ENCODE data around the gene PRAMEF7. TPM values are rescaled to one million over a fixed set of nuclear protein-coding genes. Genes with fewer than 3 reads are reported as not detected.
"Not testable (repeated sequence)": the region's sequence is repeated elsewhere in the genome, so short reads cannot be mapped to it uniquely, and the experiment has no call there.

PRAMEF7 gene
- total RNA-seq: not detected
- long read RNA-seq: 0 reads

DNA sequence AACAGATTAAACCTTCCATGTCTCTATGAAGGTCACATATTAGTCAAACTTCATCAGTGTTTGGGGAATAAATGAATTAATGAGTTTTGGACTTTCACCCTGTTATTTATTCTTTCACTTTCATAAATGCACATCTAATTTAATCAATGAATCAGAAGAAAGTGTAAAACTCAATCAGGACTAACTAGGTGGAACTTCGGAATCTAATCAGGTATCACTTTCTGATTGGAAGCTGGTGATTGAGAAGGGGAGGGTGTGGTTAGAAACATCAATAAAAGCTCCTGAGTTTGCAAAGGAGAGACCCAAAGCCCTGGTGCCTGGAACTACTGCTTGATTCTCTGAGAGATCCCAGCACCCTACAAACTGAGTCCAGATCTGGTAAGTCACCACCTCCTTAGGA lies at the start of gene PRAMEF7:
TSS of gene PRAMEF7 (plus strand) at position 301 of the 400 bp plus-strand sequence. CDS start 1,083 bp downstream, outside the sequence.
- intact Hi-C loops (cut with DNase I); DNase-seq (ENCODE audit: low spot score): not testable (repeated sequence)

DNA sequence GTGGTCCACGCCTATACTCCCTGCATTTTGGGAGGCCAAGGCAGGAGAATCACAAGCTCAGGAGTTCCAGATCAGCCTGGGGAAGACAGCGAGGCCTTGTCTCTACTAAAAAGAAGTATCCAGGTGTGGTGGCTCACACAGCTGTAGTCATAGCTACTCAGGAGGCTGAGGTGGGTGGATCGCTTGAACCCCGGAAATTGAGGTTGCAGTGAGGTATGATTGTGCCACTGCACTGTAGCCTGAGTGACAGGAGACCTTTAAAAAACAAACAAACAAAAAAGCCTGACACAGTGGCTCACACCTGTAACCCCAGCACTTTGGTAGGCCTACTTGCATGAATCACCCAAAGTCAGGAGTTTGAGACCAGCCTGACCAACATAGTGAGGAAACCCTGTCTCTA lies 38.0 kb upstream of the PRAMEF7 start:
- intact Hi-C loops (cut with DNase I); DNase-seq (ENCODE audit: low spot score): not testable (repeated sequence)

DNA sequence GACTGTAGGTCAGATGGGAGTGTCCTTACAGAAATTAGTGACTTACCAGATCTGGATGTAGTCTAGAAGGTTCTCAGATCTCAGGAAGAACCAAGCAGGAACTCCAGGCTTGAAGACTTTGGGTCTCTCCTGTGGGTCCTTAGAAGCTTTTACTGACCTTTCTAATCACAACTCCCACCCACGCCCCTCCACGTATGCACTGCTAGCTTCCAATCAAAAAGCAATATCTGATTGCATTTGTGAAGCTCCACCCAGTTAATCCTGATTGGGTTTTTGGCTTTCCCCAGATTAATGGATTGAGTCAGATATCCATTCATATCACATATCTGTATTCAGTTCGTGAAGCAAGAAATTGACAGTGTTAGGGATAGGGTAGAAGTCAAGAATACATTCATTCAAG lies 30.3 kb upstream of the PRAMEF7 start, which contains the start of gene PRAMEF4:
TSS of gene PRAMEF4 (minus strand) at position 101 of the 400 bp plus-strand sequence. CDS start 2,807 bp downstream, outside the sequence.
- DNase-seq (ENCODE audit: low spot score); intact Hi-C loops (cut with DNase I): not testable (repeated sequence)

DNA sequence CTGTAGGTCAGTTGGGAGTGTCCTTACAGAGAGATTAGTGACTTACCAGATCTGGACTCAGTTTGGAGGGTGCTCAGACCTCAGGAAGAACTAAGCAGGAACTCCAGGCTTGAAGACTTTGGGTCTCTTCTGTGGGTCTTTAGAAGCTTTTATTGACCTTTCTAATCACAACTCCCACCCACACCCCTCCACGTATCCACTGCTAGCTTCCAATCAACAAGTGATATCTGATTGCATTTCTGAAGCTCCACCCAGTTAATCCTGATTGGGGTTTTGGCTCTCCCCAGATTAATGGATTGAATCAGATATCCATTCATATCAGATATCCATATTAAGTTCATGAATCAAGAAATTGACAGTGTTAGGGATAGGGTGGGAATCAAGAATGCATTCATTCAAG lies 18.2 kb upstream of the PRAMEF7 start, which contains the start of gene PRAMEF10:
TSS of gene PRAMEF10 (minus strand) at position 101 of the 400 bp plus-strand sequence. CDS start 2,423 bp downstream, outside the sequence.
- intact Hi-C loops (cut with DNase I): not testable (repeated sequence)

DNA sequence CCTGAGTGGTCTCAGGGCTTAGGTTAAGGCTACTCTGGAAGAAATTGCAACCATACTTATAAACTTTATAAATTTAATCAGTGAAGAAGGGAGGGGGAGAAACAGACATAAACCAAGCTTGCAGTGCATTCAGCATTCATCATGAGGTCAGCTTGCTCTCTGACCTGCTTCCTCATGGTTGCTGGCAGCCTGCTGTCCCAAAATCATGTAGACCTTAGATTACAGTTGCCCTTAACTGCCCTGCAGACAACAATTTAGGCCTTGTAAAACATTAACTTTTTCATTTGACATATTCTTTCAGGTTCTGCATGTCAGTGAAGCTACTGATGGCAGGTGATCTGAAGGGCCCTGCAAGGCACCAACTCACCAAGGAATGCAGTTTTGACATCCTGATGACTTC lies 17.2 kb upstream of the PRAMEF7 start:
- intact Hi-C loops (cut with DNase I); DNase-seq (ENCODE audit: low spot score): not testable (repeated sequence)

More for the DNA sequence above, 18.2 kb upstream of the PRAMEF7 start, which contains the start of gene PRAMEF10:
- DNase-seq (ENCODE audit: low spot score): not testable (repeated sequence)

DNA sequence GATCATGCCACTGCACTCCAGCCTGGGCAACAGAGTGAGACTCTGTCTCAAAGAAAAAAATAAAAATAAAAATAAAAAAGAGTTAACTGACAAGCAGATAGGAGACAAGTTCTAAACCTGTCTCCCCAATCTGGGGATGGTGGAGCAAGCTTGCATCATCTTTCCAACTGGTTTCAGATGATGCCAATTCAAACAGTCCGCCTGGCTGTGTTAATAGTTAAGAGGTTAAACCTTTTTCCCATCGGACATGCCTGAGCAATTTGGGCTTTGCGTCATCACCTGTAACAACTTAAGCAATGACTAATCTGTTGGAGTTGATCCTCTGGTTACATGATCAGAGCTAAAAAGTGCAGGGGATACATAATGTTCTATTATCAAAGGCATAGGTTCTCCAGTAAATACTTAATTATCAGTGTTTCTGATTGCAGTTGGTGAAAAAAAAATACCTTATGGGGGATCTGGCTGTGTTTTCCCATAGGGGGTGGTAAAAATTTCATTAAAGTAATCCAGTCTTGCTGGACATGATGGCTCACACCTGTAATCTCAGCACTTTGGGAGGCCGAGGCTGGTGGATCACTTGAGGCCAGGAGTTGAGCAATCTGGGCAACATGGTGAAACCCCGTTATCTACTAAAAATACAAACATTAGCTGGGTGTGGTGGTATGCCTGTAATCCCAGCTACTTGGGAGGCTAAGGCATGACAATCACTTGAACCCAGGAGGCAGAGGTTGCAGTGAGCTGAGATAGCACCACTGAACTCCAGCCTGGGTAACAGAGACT lies 12.4 kb upstream of the PRAMEF7 start:
- intact Hi-C loops (cut with DNase I); DNase-seq (ENCODE audit: low spot score): not testable (repeated sequence)

DNA sequence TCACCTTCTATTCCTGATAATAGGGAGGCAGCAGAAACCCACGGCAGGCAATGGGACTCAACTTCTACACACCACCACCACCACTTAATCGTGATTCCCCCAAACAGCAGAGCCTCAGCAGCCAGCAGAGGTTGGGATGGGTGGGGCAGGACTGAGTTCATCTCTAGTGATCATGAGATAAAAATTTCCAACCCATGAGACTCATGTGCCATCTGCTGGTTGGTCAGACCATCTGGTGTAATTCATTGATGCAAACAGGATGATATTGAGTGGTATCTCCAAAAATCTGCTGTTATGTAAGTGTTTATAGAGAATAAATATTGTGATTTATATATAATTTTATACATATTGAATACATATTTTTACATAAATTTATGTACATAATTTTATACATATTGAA lies 5.3 kb downstream of the PRAMEF7 start:
- DNase-seq (ENCODE audit: low spot score); intact Hi-C loops (cut with DNase I): not testable (repeated sequence)

DNA sequence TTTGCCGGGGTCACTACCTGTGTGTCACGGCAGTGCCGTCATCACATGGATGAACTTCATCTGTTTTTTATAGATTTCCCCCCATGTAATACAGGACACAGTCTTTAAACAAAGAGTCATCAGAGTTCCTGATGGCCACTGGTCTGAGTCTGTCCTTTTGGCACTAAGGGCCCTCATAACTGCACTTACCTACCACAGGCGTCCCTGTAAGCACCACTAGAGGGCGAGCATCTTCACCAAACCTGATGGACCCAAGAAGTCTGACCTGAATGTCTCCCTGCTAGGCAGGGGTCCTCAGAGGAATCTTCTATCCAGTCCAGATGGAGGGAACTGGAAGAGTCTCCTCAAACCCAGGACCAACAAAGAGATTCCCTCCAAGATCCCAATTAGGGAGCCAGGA lies 8.0 kb downstream of the PRAMEF7 start:
- intact Hi-C loops (cut with DNase I); DNase-seq (ENCODE audit: low spot score): not testable (repeated sequence)

DNA sequence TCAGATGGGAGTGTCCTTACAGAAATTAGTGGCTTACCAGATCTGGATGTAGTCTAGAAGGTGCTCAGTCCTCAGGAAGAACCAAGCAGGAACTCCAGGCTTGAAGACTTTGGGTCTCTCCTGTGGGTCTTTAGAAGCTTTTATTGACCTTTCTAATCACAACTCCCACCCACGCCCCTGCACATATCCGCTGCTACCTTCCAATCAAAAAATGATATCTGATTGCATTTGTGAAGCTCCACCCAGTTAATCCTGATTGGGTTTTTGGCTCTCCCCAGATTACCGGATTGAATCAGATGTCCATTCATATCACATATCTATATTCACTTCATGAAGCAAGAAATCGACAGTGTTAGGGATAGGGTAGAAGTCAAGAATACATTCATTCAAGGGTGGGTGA lies 31.1 kb downstream of the PRAMEF7 start, which contains the start of gene PRAMEF6:
TSS of gene PRAMEF6 (minus strand) at position 101 of the 400 bp plus-strand sequence. CDS start 5,062 bp downstream, outside the sequence.
- intact Hi-C loops (cut with DNase I); DNase-seq (ENCODE audit: low spot score): not testable (repeated sequence)

Other genes starting within 250 kb of the PRAMEF7 start
- gene AADACL3, start 200.5 kb upstream of the PRAMEF7 start, total RNA-seq: not detected
- gene CFAP107, start 170.4 kb upstream of the PRAMEF7 start, total RNA-seq: not detected
- gene PRAMEF12, start 142.9 kb upstream of the PRAMEF7 start, total RNA-seq: not detected
- gene PRAMEF1, start 125.2 kb upstream of the PRAMEF7 start, total RNA-seq: not detected
- gene PRAMEF11, start 85.2 kb upstream of the PRAMEF7 start, total RNA-seq: not detected
- not detected for gene HNRNPCL1, start 67.9 kb upstream of the PRAMEF7 start, total RNA-seq
- not detected for gene PRAMEF2, start 59.5 kb upstream of the PRAMEF7 start, total RNA-seq
- not detected for gene PRAMEF4, start 30.4 kb upstream of the PRAMEF7 start, total RNA-seq
- not detected for gene PRAMEF10, start 18.3 kb upstream of the PRAMEF7 start, total RNA-seq
- gene PRAMEF6, start 31.0 kb downstream of the PRAMEF7 start, total RNA-seq: not detected
- gene PRAMEF27, start 140.0 kb downstream of the PRAMEF7 start, total RNA-seq: not detected
- gene HNRNPCL3, start 144.2 kb downstream of the PRAMEF7 start, total RNA-seq: not detected
- not detected for gene PRAMEF25, start 154.2 kb downstream of the PRAMEF7 start, total RNA-seq
- not detected for gene HNRNPCL2, start 200.2 kb downstream of the PRAMEF7 start, total RNA-seq
- gene PRAMEF26, start 239.4 kb downstream of the PRAMEF7 start, total RNA-seq: not detected
- gene HNRNPCL4, start 249.0 kb downstream of the PRAMEF7 start, total RNA-seq: not detected

Data from cardiac septum (tissue), 1 donor.